Measurements from ENCODE around the gene CNTNAP2.
"Not testable (repeated sequence)": the region's sequence is repeated elsewhere in the genome, so short reads cannot be mapped to it uniquely, and the experiment has no call there.

DNA sequence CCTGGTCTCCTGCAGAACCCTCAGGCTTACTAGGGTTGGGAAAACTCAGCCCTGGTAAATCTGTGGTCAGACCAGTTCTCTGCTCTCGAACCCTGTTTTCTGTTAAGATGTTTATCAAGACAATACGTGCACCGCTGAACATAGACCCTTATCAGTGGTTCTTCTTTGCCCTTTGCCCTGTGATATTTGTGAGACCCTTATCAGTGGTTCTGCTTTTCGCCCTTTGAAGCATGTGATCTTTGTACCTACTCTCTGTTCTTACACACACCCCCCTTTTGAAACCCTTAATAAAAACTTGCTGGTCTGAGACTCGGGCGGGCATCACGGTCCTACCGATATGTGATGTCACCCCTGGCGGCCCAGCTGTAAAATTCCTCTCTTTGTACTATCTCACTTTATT lies 2346.2 kb downstream of the CNTNAP2 start:
- TF ChIP-seq, protein P1, sequence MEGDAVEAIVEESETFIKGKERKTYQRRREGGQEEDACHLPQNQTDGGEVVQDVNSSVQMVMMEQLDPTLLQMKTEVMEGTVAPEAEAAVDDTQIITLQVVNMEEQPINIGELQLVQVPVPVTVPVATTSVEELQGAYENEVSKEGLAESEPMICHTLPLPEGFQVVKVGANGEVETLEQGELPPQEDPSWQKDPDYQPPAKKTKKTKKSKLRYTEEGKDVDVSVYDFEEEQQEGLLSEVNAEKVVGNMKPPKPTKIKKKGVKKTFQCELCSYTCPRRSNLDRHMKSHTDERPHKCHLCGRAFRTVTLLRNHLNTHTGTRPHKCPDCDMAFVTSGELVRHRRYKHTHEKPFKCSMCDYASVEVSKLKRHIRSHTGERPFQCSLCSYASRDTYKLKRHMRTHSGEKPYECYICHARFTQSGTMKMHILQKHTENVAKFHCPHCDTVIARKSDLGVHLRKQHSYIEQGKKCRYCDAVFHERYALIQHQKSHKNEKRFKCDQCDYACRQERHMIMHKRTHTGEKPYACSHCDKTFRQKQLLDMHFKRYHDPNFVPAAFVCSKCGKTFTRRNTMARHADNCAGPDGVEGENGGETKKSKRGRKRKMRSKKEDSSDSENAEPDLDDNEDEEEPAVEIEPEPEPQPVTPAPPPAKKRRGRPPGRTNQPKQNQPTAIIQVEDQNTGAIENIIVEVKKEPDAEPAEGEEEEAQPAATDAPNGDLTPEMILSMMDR (IDR thresholded peaks at IDR 0.05 in 4 of 5, conservative IDR thresholded peaks at IDR 0.05 in 1 of 5), result not testable (repeated sequence)
- TF ChIP-seq POLR2A (IDR thresholded peaks at IDR 0.05), result not testable (repeated sequence)

Data from gastrocnemius medialis (tissue), 4 donors.